ENCODE results near the gene H3-3A. TPM values are rescaled to one million over a fixed set of nuclear protein-coding genes. Genes with fewer than 3 reads are reported as not detected.

Gene H3-3A
- total RNA-seq, 1 donor from 2014 or later, result 1,150 TPM

- no peak overlapping the region for H3K4me3 Mint-ChIP-seq (ENCODE audit: unreplicated experiment)
- no peak for TF ChIP-seq CTCF (IDR thresholded peaks at IDR 0.05; ENCODE audit: partially characterized antibody, unreplicated experiment)
- H3K9me3 Mint-ChIP-seq (ENCODE audit: unreplicated experiment), result no peaks in the 10 kb centered on the region
- H3K36me3 Mint-ChIP-seq (ENCODE audit: unreplicated experiment), result peaks cover 4% of the 10 kb centered on the region
- H3K4me1 Mint-ChIP-seq (ENCODE audit: low read depth, unreplicated experiment), result peaks cover 12% of the 10 kb centered on the region
- no peak for DNase-seq
- no peak overlapping the region for H3K27ac Mint-ChIP-seq (ENCODE audit: unreplicated experiment)
- H3K27me3 Mint-ChIP-seq (ENCODE audit: unreplicated experiment), result no peaks in the 10 kb centered on the region
These were observed 9.8 kb downstream of the H3-3A start for GRCh38 chr1:226072347-226072746.

- H3K4me3 Mint-ChIP-seq (ENCODE audit: unreplicated experiment), result no peak overlapping the region
- H3K27me3 Mint-ChIP-seq (ENCODE audit: unreplicated experiment), result no peaks in the 10 kb centered on the region
- no peak for TF ChIP-seq CTCF (IDR thresholded peaks at IDR 0.05; ENCODE audit: partially characterized antibody, unreplicated experiment)
- H3K4me1 Mint-ChIP-seq (ENCODE audit: low read depth, unreplicated experiment), result peaks cover 6% of the 10 kb centered on the region
- H3K36me3 Mint-ChIP-seq (ENCODE audit: unreplicated experiment), result peaks cover 4% of the 10 kb centered on the region
- no peaks in the 10 kb centered on the region for H3K9me3 Mint-ChIP-seq (ENCODE audit: unreplicated experiment)
- DNase-seq, result no peak
- no peak overlapping the region for H3K27ac Mint-ChIP-seq (ENCODE audit: unreplicated experiment)
These were observed 10.9 kb downstream of the H3-3A start for GRCh38 chr1:226073184-226073950.

- no peak overlapping the region for H3K4me3 Mint-ChIP-seq (ENCODE audit: unreplicated experiment)
These were observed 11.5 kb downstream of the H3-3A start for GRCh38 chr1:226074046-226074445.

GRCh38 chr1:226076378-226076777, 13.9 kb downstream of the H3-3A start:
- Mint-ChIP-seq H3K4me3 (ENCODE audit: unreplicated experiment) (no peak overlapping the region), H3K9me3 (ENCODE audit: unreplicated experiment) (peaks cover 3% of the 10 kb centered on the region), H3K27me3 (ENCODE audit: unreplicated experiment) (no peaks in the 10 kb centered on the region), H3K27ac (ENCODE audit: unreplicated experiment) (no peak overlapping the region), H3K36me3 (ENCODE audit: unreplicated experiment) (no peaks in the 10 kb centered on the region), H3K4me1 (ENCODE audit: low read depth, unreplicated experiment) (peaks cover 4% of the 10 kb centered on the region)
- TF ChIP-seq CTCF (IDR thresholded peaks at IDR 0.05; ENCODE audit: partially characterized antibody, unreplicated experiment), result no peak
- no peak for DNase-seq

More at GRCh38 chr1:226074046-226074445, 11.5 kb downstream of the H3-3A start:
- Mint-ChIP-seq H3K9me3 (ENCODE audit: unreplicated experiment) (no peaks in the 10 kb centered on the region), H3K27ac (ENCODE audit: unreplicated experiment) (no peak overlapping the region), H3K36me3 (ENCODE audit: unreplicated experiment) (peaks cover 4% of the 10 kb centered on the region), H3K27me3 (ENCODE audit: unreplicated experiment) (no peaks in the 10 kb centered on the region), H3K4me1 (ENCODE audit: low read depth, unreplicated experiment) (peaks cover 2% of the 10 kb centered on the region)
- TF ChIP-seq CTCF (IDR thresholded peaks at IDR 0.05; ENCODE audit: partially characterized antibody, unreplicated experiment), result no peak
- no peak for DNase-seq

- Mint-ChIP-seq H3K4me3 (ENCODE audit: unreplicated experiment) (no peak overlapping the region), H3K9me3 (ENCODE audit: unreplicated experiment) (peaks cover 11% of the 10 kb centered on the region), H3K27ac (ENCODE audit: unreplicated experiment) (no peak overlapping the region), H3K4me1 (ENCODE audit: low read depth, unreplicated experiment) (peaks cover 6% of the 10 kb centered on the region), H3K36me3 (ENCODE audit: unreplicated experiment) (no peaks in the 10 kb centered on the region), H3K27me3 (ENCODE audit: unreplicated experiment) (peaks cover 2% of the 10 kb centered on the region)
- TF ChIP-seq CTCF (IDR thresholded peaks at IDR 0.05; ENCODE audit: partially characterized antibody, unreplicated experiment), result no peak
- DNase-seq, result no peak
These were observed 15.9 kb downstream of the H3-3A start for GRCh38 chr1:226078374-226078773.

Data from glutamatergic neuron (in vitro differentiated cells).